ENCODE measurements around the gene SLC39A11. TPM values are rescaled to one million over a fixed set of nuclear protein-coding genes. Genes with fewer than 3 reads are reported as not detected.

The SLC39A11 gene, protein sequence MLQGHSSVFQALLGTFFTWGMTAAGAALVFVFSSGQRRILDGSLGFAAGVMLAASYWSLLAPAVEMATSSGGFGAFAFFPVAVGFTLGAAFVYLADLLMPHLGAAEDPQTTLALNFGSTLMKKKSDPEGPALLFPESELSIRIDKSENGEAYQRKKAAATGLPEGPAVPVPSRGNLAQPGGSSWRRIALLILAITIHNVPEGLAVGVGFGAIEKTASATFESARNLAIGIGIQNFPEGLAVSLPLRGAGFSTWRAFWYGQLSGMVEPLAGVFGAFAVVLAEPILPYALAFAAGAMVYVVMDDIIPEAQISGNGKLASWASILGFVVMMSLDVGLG
- total RNA-seq: 18.3 and 31.5 TPM in 2 replicates

DNA sequence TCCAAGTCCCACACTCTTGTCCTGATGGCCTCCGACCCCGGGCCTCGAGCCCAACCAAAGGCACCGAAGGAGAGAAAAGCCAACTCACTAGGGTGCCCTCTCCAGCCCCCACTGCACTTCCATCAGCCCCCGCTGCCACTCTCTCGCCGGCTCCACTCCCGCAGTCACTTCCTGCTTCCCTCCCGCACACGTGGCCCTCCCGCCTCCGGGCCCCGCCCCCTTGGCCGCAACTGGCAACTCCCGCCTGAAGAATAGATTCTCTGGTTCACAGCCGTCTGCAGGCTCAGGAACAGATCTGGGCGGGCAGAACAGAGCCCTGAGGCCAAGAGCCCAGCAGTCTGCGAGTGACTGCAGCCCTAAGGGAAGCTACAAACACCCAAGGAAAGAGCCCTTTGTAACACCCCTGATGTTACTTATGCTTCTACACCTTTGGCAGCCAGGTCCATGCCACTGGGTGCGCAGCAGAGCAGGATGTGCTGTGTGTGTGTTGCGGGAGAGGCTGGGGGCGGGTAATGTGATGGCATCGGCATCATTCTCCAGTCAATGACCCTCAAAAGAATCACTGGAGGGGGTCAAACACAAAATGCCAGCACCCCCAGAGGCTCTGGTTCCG lies at the start of gene SLC39A11:
Gene SLC39A11, minus strand, starts transcription at position 166 of the 613 bp plus-strand sequence. CDS start 3,924 bp downstream, outside the sequence.

Small RNA genes within 50 kb of the gene (small RNA-seq; reads per million reads assigned to genes)
- not detected for gene RF00422

Other genes starting within 250 kb of the SLC39A11 start
- under 0.01 TPM in 2 replicates for gene SSTR2, start 72.3 kb upstream of the SLC39A11 start, total RNA-seq
- 24.5 and 29.2 TPM in 2 replicates for gene COG1, start 100.4 kb upstream of the SLC39A11 start, total RNA-seq
- not detected in 2 replicates for gene CPSF4L, start 169.2 kb upstream of the SLC39A11 start, total RNA-seq
- gene CDC42EP4, start 219.3 kb upstream of the SLC39A11 start, total RNA-seq: 45.5 and 64.1 TPM in 2 replicates

All from hair follicle dermal papilla cell (primary cell).